Measurements from ENCODE around the gene TPRG1. TPM values are rescaled to one million over a fixed set of nuclear protein-coding genes. Genes with fewer than 3 reads are reported as not detected.

Gene TPRG1
- total and polyA plus RNA-seq, 2 of the 4 experiments (the other 2 are of a cell fraction), result 0.17 TPM; not detected in 1

GRCh38 chr3:189260556-189261493, 89.1 kb downstream of the TPRG1 start:
- no peak overlapping the region for H3K56ac ChIP-seq (ENCODE audit: extremely low read depth, insufficient read depth, low read length)
- in situ Hi-C loops (cut with MboI; ENCODE audit: low sequenced_read_pairs) (loop anchor here (10.0 kb wide), 1 partner anchor 684 kb away; no protein-coding TSS in a partner anchor), dilution Hi-C loops (cut with HindIII; ENCODE audit: low sequenced_read_pairs, unreplicated experiment) (no loop called here), intact Hi-C loops (cut with micrococcal nuclease) (loop anchor here (10.0 kb wide), 1 partner anchor 84 kb away; no protein-coding TSS in a partner anchor)
- no peak overlapping the region for H3K9ac ChIP-seq (ENCODE audit: low read depth, low read length)
- no TSS peak for BruUV-seq (replicated peaks)
- H3K9me1 ChIP-seq (ENCODE audit: insufficient read depth, low read length), result no peaks in the 10 kb centered on the region
- no peak for TF ChIP-seq CHD1 (IDR thresholded peaks at IDR 0.05; ENCODE audit: low read depth, low read length)
- TF ChIP-seq NFE2L2 (IDR thresholded peaks at IDR 0.05; ENCODE audit: low read depth, low read length), result no peak
- no peak for TF ChIP-seq RAD21 (IDR thresholded peaks at IDR 0.05; ENCODE audit: low read length)
- TF ChIP-seq RFX5 (IDR thresholded peaks at IDR 0.05; ENCODE audit: low read depth, low read length), result no peak
- no peak for TF ChIP-seq SMC3 (IDR thresholded peaks at IDR 0.05; ENCODE audit: low read depth, low read length)
- TF ChIP-seq ELK1 (IDR thresholded peaks at IDR 0.05; ENCODE audit: borderline replicate concordance, low read depth, low read length), result no peak
- no peak for TF ChIP-seq USF2 (IDR thresholded peaks at IDR 0.05; ENCODE audit: low read depth, low read length)
- no peak for TF ChIP-seq MAFK (IDR thresholded peaks at IDR 0.05; ENCODE audit: low read depth, low read length)
- no peak overlapping the region for H4K8ac ChIP-seq (ENCODE audit: low read depth in 2 of 2, low read length in 2 of 2)
- no peaks in the 10 kb centered on the region for H3K9me3 ChIP-seq (ENCODE audit: control insufficient read depth, insufficient read depth, low read length)
- no peaks in the 10 kb centered on the region for H3K79me1 ChIP-seq (ENCODE audit: low read depth in 1 of 2, low read length in 2 of 2)
- no peak overlapping the region for H3K18ac ChIP-seq (ENCODE audit: low read depth, low read length)
- no peak overlapping the region for H2AFZ ChIP-seq (replicated peaks; ENCODE audit: low read length, poor library complexity)
- no peaks in the 10 kb centered on the region for H3K36me3 ChIP-seq (ENCODE audit: control insufficient read depth, insufficient read depth, low read length)
- H3K27ac ChIP-seq (ENCODE audit: insufficient read depth, low read length), result no peak overlapping the region
- no peak overlapping the region for H2AK5ac ChIP-seq (ENCODE audit: low read depth, low read length)
- H3K4ac ChIP-seq (ENCODE audit: low read depth, low read length), result no peak overlapping the region
- no peak overlapping the region for H3K14ac ChIP-seq (replicated peaks; ENCODE audit: low read depth, low read length)
- WGBS, 2 experiments (ENCODE audit: extremely low coverage in 2 of 2, insufficient read length in 1 of 2), result no CpG with 5 or more reads among the region's 11 CpGs
- no peak overlapping the region for H3K4me3 ChIP-seq (ENCODE audit: insufficient read depth, low read depth, low read length)
- H3K23ac ChIP-seq (ENCODE audit: low read depth, low read length), result no peak overlapping the region
- POLR2A ChIA-PET (ENCODE audit: unreplicated experiment), result no interaction called here
- no peak overlapping the region for H2AK9ac ChIP-seq (replicated peaks; ENCODE audit: low read depth, low read length, poor library complexity)
- no peak overlapping the region for H4K5ac ChIP-seq (ENCODE audit: low read depth, low read length)
- H2BK5ac ChIP-seq (ENCODE audit: low read depth, low read length, poor library complexity, severe bottlenecking), result no peak overlapping the region
- no peak overlapping the region for H2BK120ac ChIP-seq (ENCODE audit: low read depth, low read length)
- no peak overlapping the region for H3K4me2 ChIP-seq (ENCODE audit: low read depth, low read length)
- no peaks in the 10 kb centered on the region for H4K20me1 ChIP-seq (ENCODE audit: insufficient read depth, low read length)
- H3K27me3 ChIP-seq (ENCODE audit: control insufficient read depth, insufficient read depth, low read length), result no peaks in the 10 kb centered on the region
- H2BK15ac ChIP-seq (ENCODE audit: low read depth, low read length), result no peak overlapping the region
- DNase-seq (no peak), ATAC-seq (ENCODE audit: low read depth) (no peak)
- H2BK20ac ChIP-seq (ENCODE audit: low read depth, low read length), result no peak overlapping the region
- CTCF ChIA-PET, result no interaction called here
- no peak overlapping the region for H4K91ac ChIP-seq (ENCODE audit: insufficient read depth, low read depth, low read length)
- H3K4me1 ChIP-seq (ENCODE audit: control insufficient read depth, insufficient read depth, low read length), result no peaks in the 10 kb centered on the region
